Stimulated activated CD4-positive, alpha-beta T cell treated with anti-CD3 and anti-CD28 coated beads, Interleukin-1b, Interleukin-23, amount 100 ng/mL, for 48 hours (primary cell): ENCODE measurements around the gene GNG14.
"Not testable (repeated sequence)": the region's sequence is repeated elsewhere in the genome, so short reads cannot be mapped to it uniquely, and the experiment has no call there.

Experiments used
- DNase-seq: peaks from one replicate; pipeline ENCODE4 v3.0.0-alpha.2; 2020

Gene GNG14

GRCh38 chr19:12696366-12697335, 8.9 kb downstream of the GNG14 start, which contains the start of gene FBXW9:
Gene FBXW9, minus strand, starts transcription at chr19:12696631. Its CDS starts 50 bp downstream, at chr19:12696581.
- DNase-seq, result peak; percentile 97

DNA sequence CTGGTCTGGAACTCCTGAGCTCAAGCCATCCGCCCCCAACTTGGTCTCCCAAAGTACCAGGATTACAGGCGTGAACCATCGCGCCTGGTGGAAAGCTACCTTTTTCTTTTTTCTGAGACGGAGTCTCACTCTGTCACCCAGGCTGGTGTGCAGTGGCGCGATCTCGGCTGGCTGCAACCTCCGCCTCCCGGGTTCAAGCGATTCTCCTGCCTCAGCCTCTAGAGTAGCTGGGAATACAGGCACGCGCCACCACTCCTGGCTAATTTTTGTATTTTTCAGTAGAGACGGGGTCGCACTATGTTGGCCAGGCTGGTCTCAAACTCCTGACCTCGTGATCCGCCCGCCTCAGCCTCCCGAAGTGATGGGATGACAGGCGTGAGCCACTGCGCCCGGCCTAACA, 9.6 kb downstream of the GNG14 start:
- not testable (repeated sequence) for DNase-seq

GRCh38 chr19:12698138-12698537, 10.3 kb downstream of the GNG14 start:
- DNase-seq, result no peak

DNA sequence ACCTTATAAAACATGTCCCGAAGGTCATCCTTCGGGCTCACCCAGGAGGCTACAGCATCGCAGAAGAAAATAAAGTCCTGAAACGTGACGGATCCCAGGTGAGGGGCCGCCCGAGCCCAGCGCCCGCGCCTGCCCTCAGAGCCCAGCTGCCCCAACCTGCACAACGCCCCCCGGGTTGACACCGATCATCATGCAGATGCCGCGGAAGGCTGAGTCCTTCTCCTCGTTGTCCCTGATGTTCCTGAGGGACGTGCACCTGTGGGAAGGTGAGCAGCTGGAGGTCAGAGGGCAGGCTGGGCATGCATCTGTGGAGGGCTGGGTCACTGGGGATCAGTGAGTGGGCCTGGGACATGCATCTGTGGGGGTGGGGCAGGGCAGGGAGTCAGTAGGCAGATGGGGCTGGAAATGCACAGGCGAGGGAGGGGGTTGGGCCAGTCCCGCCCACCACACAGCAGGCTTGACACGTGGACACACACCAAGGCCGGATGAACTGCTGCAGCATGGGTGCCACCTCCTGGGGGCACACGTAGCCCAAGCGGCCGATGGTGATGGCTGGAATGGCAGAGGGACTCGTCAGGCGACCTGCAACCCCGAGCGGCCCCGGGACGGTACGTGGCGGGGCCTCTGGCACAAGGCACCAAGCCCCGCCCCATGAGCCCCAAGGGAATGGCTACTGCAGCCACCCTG, 13.9 kb downstream of the GNG14 start:
- DNase-seq, result no peak

DNA sequence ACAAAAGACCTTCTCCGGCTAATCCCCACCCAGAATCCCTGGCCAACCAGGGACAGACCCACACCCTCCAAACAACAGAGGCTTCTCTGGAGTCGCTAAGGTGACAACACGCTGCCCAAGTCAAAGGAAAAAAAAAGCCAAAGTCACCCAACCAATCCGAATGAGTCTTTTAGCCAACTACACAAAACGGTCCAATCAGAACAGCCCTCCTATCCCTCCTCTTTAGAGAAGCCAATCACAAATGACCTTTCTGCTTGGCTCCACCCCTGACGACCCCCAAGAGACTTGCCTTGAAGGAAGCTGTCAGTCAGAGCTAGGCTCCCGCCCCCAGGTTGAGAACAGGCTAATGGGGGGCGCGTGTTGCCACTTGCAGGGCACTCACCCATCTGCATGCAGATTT, 15.2 kb downstream of the GNG14 start:
- no peak for DNase-seq

DNA sequence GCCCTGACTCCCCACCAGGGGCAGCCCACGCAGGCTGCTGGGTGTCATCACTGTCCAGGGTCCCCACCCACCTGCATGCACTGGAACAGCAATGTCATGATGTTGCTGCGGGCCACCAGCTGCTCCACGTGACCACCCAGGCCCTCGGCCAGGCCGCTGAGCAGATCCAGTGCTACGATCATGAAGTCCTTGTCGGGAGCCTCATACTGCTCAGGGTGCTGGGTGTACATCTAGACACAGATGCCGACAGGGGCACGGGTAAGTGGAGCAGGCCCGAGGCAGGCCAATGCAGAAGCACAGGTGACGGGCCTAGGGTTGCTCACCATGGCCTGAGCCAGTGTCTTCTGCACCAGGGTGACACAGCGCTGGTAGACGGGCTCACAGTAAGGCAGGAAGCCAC, 17.4 kb downstream of the GNG14 start:
- no peak for DNase-seq

GRCh38 chr19:12705654-12706331, 18.0 kb downstream of the GNG14 start:
- DNase-seq, result no peak

- DNase-seq, result no peak
Observed at GRCh38 chr19:12706332-12706718, 18.5 kb downstream of the GNG14 start.

GRCh38 chr19:12708641-12709040, 20.8 kb downstream of the GNG14 start:
- no peak for DNase-seq

GRCh38 chr19:12711187-12711586, 23.4 kb downstream of the GNG14 start:
- DNase-seq, result no peak

GRCh38 chr19:12712077-12712476, 24.3 kb downstream of the GNG14 start:
- not testable (repeated sequence) for DNase-seq

- DNase-seq, result not testable (repeated sequence)
Observed at GRCh38 chr19:12713304-12713703, 25.5 kb downstream of the GNG14 start.

- DNase-seq, result no peak
Observed at GRCh38 chr19:12715102-12715501, 27.3 kb downstream of the GNG14 start.

DNA sequence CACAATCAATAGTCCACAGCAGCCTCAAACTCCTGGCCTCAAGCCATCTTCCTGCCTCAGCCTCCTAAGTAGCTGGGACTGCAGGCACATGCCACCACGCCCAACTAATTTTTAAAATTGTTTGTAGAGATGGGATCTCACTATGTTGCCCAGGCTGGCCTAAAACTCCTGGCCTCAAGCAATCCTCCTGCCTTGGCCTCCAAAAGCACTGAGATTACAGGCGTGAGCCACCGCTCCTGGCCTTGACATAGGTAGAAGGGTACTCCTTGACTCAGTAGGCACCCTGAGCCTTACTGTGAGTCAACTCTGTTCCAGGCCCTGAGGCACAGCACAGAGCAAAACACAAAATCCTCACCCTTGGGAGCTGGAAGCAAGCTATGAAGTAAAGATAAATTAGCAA, 28.1 kb downstream of the GNG14 start:
- no peak for DNase-seq

GRCh38 chr19:12720296-12720695, 32.5 kb downstream of the GNG14 start:
- DNase-seq, result no peak

DNA sequence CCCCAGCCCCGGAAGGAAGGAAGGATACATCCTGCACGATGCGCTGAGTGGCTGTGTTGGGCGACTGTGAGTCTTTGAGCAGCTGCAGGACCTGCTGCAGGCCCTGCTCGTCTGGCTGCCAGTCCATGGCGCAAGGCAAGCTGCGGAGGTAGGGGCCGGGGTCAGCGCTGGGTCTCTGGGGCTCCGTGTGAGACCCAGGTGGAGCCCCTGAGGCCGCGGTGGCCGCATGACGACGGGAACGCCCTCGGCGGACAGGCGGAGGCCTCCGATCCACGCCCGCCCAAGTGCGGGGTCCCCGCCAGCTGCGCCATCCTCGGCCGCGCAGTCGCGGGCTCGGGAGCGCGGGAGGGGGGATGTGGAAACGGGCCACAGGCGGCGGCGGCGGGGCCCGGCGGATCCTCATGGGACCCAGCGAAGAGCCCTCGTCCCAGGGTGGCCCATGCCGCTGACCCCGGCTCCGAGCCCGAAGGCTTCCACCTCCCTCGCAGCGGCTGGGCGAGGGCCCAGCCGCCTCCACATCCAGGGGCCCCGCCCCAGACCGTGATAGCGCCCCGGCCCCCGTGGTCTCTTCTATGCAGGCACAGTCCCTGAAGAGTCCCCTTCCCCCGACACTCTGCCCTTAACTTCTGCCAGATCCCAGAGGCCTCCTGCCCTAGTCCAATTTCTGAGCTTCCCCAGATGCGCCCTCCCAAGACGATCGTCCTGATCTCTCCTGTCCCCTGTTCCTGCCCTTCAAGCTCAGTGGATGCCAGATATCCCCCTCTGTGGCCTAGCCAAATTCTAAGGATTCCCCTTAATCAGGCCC, 33.3 kb downstream of the GNG14 start:
- DNase-seq, result no peak

- peak; percentile 63 for DNase-seq
Observed at GRCh38 chr19:12721656-12722565, 34.1 kb downstream of the GNG14 start.

- peak; percentile 96 for DNase-seq
Observed at GRCh38 chr19:12722566-12723380, 35.0 kb downstream of the GNG14 start.

- DNase-seq, result no peak
Observed at GRCh38 chr19:12723381-12723640, 35.5 kb downstream of the GNG14 start.

GRCh38 chr19:12723641-12724426, 36.0 kb downstream of the GNG14 start, which contains the start of gene TNPO2:
Gene TNPO2, minus strand, starts transcription at chr19:12723932. Its CDS starts 2,955 bp downstream, at chr19:12720977.
- peak; percentile 79 for DNase-seq
